Measurements from ENCODE around the gene CRNKL1. TPM values are rescaled to one million over a fixed set of nuclear protein-coding genes. Genes with fewer than 3 reads are reported as not detected.
A peak's percentile ranks its signal among the peaks of the same experiment; 100 is the strongest.
"Not testable (repeated sequence)": the region's sequence is repeated elsewhere in the genome, so short reads cannot be mapped to it uniquely, and the experiment has no call there.

Gene CRNKL1
- total RNA-seq, 1 donor from 2014 or later: 24.6 TPM

GRCh38 chr20:20009784-20010253, 42.4 kb downstream of the CRNKL1 start:
- TF ChIP-seq, protein P1, sequence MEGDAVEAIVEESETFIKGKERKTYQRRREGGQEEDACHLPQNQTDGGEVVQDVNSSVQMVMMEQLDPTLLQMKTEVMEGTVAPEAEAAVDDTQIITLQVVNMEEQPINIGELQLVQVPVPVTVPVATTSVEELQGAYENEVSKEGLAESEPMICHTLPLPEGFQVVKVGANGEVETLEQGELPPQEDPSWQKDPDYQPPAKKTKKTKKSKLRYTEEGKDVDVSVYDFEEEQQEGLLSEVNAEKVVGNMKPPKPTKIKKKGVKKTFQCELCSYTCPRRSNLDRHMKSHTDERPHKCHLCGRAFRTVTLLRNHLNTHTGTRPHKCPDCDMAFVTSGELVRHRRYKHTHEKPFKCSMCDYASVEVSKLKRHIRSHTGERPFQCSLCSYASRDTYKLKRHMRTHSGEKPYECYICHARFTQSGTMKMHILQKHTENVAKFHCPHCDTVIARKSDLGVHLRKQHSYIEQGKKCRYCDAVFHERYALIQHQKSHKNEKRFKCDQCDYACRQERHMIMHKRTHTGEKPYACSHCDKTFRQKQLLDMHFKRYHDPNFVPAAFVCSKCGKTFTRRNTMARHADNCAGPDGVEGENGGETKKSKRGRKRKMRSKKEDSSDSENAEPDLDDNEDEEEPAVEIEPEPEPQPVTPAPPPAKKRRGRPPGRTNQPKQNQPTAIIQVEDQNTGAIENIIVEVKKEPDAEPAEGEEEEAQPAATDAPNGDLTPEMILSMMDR (IDR thresholded peaks at IDR 0.05; ENCODE audit: unreplicated experiment): no peak
- DNase-seq (ENCODE audit: low spot score): peak; percentile 10
- Mint-ChIP-seq H3K27ac (ENCODE audit: unreplicated experiment) (no peak overlapping the region), H3K9me3 (ENCODE audit: unreplicated experiment) (no peaks in the 10 kb centered on the region), H3K36me3 (ENCODE audit: low read depth, unreplicated experiment) (no peaks in the 10 kb centered on the region), H3K27me3 (ENCODE audit: unreplicated experiment) (peaks cover 6% of the 10 kb centered on the region), H3K4me3 (ENCODE audit: unreplicated experiment) (no peak overlapping the region), H3K4me1 (ENCODE audit: unreplicated experiment) (peaks cover 5% of the 10 kb centered on the region)

GRCh38 chr20:20005342-20005741, 46.9 kb downstream of the CRNKL1 start:
- no peak overlapping the region for H3K4me3 Mint-ChIP-seq (ENCODE audit: unreplicated experiment)

GRCh38 chr20:20003955-20004322, 48.3 kb downstream of the CRNKL1 start:
- H3K27me3 Mint-ChIP-seq (ENCODE audit: unreplicated experiment); H3K4me3 Mint-ChIP-seq (ENCODE audit: unreplicated experiment); H3K27ac Mint-ChIP-seq (ENCODE audit: unreplicated experiment); DNase-seq (ENCODE audit: low spot score); H3K9me3 Mint-ChIP-seq (ENCODE audit: unreplicated experiment); H3K4me1 Mint-ChIP-seq (ENCODE audit: unreplicated experiment): not testable (repeated sequence)
- H3K36me3 Mint-ChIP-seq (ENCODE audit: low read depth, unreplicated experiment): peaks cover 30% of the 10 kb centered on the region

More at GRCh38 chr20:20005342-20005741, 46.9 kb downstream of the CRNKL1 start:
- Mint-ChIP-seq H3K27me3 (ENCODE audit: unreplicated experiment) (peaks cover 3% of the 10 kb centered on the region), H3K4me1 (ENCODE audit: unreplicated experiment) (no peaks in the 10 kb centered on the region), H3K9me3 (ENCODE audit: unreplicated experiment) (no peaks in the 10 kb centered on the region), H3K27ac (ENCODE audit: unreplicated experiment) (no peak overlapping the region), H3K36me3 (ENCODE audit: low read depth, unreplicated experiment) (peaks cover 22% of the 10 kb centered on the region)
- TF ChIP-seq, protein P1 (IDR thresholded peaks at IDR 0.05; ENCODE audit: unreplicated experiment): no peak
- no peak for DNase-seq (ENCODE audit: low spot score)

DNA sequence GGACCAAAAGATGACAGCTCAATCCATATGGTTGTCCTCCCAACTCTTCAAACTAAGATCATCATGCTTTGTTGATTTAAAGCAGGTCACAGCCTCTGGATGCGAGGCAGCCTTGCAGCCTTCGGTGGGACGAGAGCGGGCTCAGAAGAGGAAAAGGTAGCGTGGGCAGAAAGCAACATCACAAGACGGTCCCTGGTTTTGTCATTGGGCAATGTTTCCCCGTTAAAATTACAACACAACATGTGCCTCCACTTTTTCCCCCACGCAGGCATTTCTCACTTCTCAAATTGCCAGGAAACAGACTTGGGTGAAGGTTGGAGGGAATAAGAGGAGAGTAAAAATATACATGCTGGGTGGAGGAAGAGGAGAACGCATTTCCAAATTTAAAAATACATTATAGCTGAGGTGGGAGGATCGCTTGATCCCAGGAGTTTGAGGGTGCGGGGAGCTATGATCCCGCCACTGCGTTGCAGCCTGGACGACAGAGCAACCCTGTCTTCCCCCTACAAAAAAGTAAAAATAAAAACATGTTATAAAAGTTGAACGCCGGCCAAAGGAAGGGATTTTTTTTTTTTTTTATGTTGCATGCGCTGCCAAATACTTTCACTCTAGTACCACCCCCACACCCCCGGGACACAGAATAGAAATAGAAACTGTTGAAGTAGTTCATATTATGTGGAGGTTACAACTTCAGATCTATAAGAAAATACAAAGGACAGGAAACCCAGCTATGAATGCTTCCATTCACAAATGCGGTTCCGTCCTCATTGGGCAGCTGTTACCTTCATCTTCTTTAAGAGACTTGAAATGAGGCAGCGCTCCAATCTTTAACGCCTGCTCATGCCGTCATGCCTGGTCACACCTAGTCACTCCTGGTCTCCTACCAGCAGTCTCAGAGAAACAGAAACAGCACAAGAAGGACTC, 49.0 kb downstream of the CRNKL1 start:
- DNase-seq (ENCODE audit: low spot score): no peak
- Mint-ChIP-seq H3K27ac (ENCODE audit: unreplicated experiment) (no peak overlapping the region), H3K4me3 (ENCODE audit: unreplicated experiment) (no peak overlapping the region), H3K9me3 (ENCODE audit: unreplicated experiment) (no peaks in the 10 kb centered on the region), H3K36me3 (ENCODE audit: low read depth, unreplicated experiment) (peaks cover 37% of the 10 kb centered on the region), H3K27me3 (ENCODE audit: unreplicated experiment) (peaks cover 4% of the 10 kb centered on the region), H3K4me1 (ENCODE audit: unreplicated experiment) (no peaks in the 10 kb centered on the region)
- TF ChIP-seq, protein P1 (IDR thresholded peaks at IDR 0.05; ENCODE audit: unreplicated experiment): no peak

DNA sequence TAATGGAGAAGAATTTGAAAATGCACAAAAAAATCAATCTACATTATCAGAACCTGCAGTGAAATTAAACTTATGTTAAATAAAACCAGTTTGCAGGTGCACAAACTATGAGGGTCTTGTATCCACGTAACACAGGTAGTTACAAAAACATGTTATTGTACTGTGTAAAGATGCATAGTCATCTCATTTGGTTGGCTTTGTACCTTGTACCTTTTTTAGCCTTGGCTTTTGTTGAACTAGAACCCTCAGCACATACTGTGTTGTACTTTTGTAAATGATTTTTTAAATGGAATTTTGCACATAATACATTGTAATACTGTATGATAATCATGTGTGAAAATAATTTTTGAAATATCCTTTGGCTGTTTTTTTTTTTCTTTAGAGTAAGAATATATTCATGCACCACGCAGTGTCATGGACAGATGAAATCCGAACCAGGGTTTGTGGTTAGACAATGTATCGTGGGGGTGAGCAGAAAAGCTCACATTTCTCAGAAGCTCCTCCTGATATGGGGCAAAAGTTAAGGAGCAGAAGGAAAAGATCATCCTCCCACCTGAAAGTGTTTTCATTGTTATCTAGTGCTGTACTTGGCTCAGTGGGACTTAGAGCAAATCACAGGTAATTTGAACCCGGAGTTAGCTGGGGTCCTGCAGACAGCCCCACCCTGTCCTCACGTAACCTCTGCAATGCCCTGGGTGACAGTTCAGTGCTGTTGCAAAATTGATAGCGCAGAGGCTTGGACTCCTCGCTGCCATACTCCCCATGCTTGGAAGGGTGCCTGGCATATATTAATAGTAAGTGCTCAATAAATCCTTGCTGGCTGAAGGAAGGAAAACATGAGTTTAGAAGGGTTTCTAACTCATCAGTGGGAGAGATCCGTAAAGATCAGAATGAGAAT, 49.9 kb downstream of the CRNKL1 start:
- DNase-seq (ENCODE audit: low spot score): no peak
- Mint-ChIP-seq H3K36me3 (ENCODE audit: low read depth, unreplicated experiment) (peaks cover 38% of the 10 kb centered on the region), H3K4me3 (ENCODE audit: unreplicated experiment) (no peak overlapping the region), H3K27ac (ENCODE audit: unreplicated experiment) (no peak overlapping the region), H3K27me3 (ENCODE audit: unreplicated experiment) (peaks cover 3% of the 10 kb centered on the region), H3K4me1 (ENCODE audit: unreplicated experiment) (no peaks in the 10 kb centered on the region), H3K9me3 (ENCODE audit: unreplicated experiment) (no peaks in the 10 kb centered on the region)
- TF ChIP-seq, protein P1 (IDR thresholded peaks at IDR 0.05; ENCODE audit: unreplicated experiment): no peak

Measured in endothelial cell (in vitro differentiated cells).